GM21529 (cell line): ENCODE results near the gene HIPK3.
"Not testable (repeated sequence)": the region's sequence is repeated elsewhere in the genome, so short reads cannot be mapped to it uniquely, and the experiment has no call there.

ENCODE experiments used
- ATAC-seq: cut with Tn5 transposase; IDR thresholded peaks from one replicate; pipeline ENCODE4 v1.9.1; 2021; ENCODE audit not compliant: unreplicated experiment

The HIPK3 gene

GRCh38 chr11:33350287-33350686 lies 93.1 kb downstream of the HIPK3 start:
- no peak for ATAC-seq

- no peak for ATAC-seq
Measured at GRCh38 chr11:33358150-33358831, 101.1 kb downstream of the HIPK3 start.

GRCh38 chr11:33360642-33361041 lies 103.5 kb downstream of the HIPK3 start:
- no peak for ATAC-seq

GRCh38 chr11:33362051-33362910 lies 105.1 kb downstream of the HIPK3 start:
- no peak for ATAC-seq

- no peak for ATAC-seq
Measured at GRCh38 chr11:33366918-33367317, 109.7 kb downstream of the HIPK3 start.

- not testable (repeated sequence) for ATAC-seq
Measured at GRCh38 chr11:33368475-33368874, 111.3 kb downstream of the HIPK3 start.

GRCh38 chr11:33368931-33369330 lies 111.8 kb downstream of the HIPK3 start:
- no peak for ATAC-seq

GRCh38 chr11:33373636-33374035 lies 116.5 kb downstream of the HIPK3 start:
- ATAC-seq, result no peak

GRCh38 chr11:33375236-33375635 lies 118.1 kb downstream of the HIPK3 start:
- ATAC-seq, result no peak

GRCh38 chr11:33375688-33376311 lies 118.6 kb downstream of the HIPK3 start, which contains the start of gene KIAA1549L:
KIAA1549L (plus strand) TSS chr11:33376108.
- no peak for ATAC-seq

- ATAC-seq, result no peak
Measured at GRCh38 chr11:33376331-33377310, 119.4 kb downstream of the HIPK3 start.

- no peak for ATAC-seq
Measured at GRCh38 chr11:33377412-33378370, 120.5 kb downstream of the HIPK3 start.

GRCh38 chr11:33379947-33380346 lies 122.8 kb downstream of the HIPK3 start:
- peak; percentile 55 for ATAC-seq

- peak; percentile 29 for ATAC-seq
Measured at GRCh38 chr11:33383075-33383919, 126.1 kb downstream of the HIPK3 start.

GRCh38 chr11:33383920-33384209 lies 126.7 kb downstream of the HIPK3 start:
- no peak for ATAC-seq

GRCh38 chr11:33384220-33384619 lies 127.0 kb downstream of the HIPK3 start:
- no peak for ATAC-seq

GRCh38 chr11:33387581-33387980 lies 130.4 kb downstream of the HIPK3 start:
- ATAC-seq, result peak; percentile 36

GRCh38 chr11:33387996-33388395 lies 130.8 kb downstream of the HIPK3 start:
- ATAC-seq, result peak; percentile 45
